PC-3 (cell line): ENCODE measurements around the gene CALHM6.

Experiments
- EZH2 ChIP-seq: fragments of 300-600 bp; sonication (generic); IDR thresholded peaks from one replicate; pipeline ENCODE4 v1.6.1; 2017; ENCODE audit warnings: antibody characterized with exemption, mild to moderate bottlenecking, low read length; ENCODE audit not compliant: unreplicated experiment
- EZH2phosphoT487 ChIP-seq: fragments of 300-600 bp; sonication (generic); IDR thresholded peaks from 2 replicates; pipeline ENCODE4 v1.6.1; 2018; ENCODE audit warnings: mild to moderate bottlenecking, antibody characterized with exemption, low read length, borderline replicate concordance
- TF ChIP-seq, protein P1 (sequence below): fragments of 300-600 bp; sonication (generic); conservative IDR thresholded peaks from 2 replicates; pipeline ENCODE4 v1.5.1; 2017; ENCODE audit warnings: antibody characterized with exemption, low read depth, mild to moderate bottlenecking, low read length

GRCh38 chr6:116420341-116420740 is 40.8 kb upstream of the CALHM6 start:
- TF ChIP-seq, protein P1, sequence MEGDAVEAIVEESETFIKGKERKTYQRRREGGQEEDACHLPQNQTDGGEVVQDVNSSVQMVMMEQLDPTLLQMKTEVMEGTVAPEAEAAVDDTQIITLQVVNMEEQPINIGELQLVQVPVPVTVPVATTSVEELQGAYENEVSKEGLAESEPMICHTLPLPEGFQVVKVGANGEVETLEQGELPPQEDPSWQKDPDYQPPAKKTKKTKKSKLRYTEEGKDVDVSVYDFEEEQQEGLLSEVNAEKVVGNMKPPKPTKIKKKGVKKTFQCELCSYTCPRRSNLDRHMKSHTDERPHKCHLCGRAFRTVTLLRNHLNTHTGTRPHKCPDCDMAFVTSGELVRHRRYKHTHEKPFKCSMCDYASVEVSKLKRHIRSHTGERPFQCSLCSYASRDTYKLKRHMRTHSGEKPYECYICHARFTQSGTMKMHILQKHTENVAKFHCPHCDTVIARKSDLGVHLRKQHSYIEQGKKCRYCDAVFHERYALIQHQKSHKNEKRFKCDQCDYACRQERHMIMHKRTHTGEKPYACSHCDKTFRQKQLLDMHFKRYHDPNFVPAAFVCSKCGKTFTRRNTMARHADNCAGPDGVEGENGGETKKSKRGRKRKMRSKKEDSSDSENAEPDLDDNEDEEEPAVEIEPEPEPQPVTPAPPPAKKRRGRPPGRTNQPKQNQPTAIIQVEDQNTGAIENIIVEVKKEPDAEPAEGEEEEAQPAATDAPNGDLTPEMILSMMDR = no peak
- TF ChIP-seq EZH2 (no peak), EZH2phosphoT487 (no peak)
